ENCODE measurements around the gene MCAM.
A peak's percentile ranks its signal among the peaks of the same experiment; 100 is the strongest.

DNA sequence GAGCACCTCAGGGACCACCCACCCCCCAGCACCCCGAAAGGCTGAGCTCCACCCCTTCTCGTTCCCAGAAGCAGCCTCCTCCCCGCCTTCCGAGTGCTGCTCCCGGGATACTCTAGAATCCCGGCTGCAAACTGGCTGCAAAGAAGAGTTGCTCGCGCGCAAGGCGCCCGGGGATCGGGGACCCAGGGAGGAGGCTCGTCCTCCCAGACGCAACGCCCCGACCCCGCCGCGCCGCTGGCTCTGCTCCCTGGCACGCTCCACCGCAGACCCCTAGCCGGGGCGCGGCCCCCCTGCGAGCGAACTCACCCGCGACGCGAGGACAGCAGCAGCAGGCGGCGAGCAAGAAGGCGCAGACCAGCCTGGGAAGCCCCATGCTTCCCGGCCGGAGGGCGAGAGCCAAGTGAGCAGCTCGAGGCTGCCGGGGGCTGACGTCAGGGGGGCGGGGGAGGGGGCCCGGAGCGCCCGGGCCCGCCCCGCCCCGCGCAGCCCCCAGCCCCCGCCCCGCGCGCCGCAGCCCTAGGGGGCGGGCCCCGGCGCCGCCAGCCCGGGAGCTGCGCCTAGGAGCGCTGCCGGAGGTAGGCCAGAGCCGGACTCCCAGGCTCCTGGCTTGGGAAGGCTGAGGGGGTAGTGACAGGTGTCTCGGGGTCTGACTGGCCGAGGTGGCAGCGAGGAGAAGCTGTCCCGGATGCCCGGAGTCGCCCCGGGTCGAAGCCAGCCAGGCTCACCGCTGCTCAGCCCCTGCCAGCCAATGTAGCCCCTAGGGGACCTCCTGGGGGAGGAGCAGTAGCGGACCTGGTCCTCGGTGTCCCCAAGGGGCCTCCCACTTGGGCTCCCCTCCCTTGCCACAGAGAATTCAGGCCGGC, at the start of gene MCAM:
- TF ChIP-seq, protein P1, sequence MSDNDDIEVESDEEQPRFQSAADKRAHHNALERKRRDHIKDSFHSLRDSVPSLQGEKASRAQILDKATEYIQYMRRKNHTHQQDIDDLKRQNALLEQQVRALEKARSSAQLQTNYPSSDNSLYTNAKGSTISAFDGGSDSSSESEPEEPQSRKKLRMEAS (IDR thresholded peaks at IDR 0.05), result peak; percentile 58; the same call in 1 of the 2 replicates
- no peak for TF ChIP-seq RAD21 (IDR thresholded peaks at IDR 0.05; ENCODE audit: low read depth)
